ENCODE results near the gene THYN1. TPM values are rescaled to one million over a fixed set of nuclear protein-coding genes. Genes with fewer than 3 reads are reported as not detected.

Gene THYN1
- total and polyA plus RNA-seq, 2 of the 13 experiments (the other 11 are each of a cell fraction or from before 2014, with no cell fraction given): 36.1 to 87.6 TPM

DNA sequence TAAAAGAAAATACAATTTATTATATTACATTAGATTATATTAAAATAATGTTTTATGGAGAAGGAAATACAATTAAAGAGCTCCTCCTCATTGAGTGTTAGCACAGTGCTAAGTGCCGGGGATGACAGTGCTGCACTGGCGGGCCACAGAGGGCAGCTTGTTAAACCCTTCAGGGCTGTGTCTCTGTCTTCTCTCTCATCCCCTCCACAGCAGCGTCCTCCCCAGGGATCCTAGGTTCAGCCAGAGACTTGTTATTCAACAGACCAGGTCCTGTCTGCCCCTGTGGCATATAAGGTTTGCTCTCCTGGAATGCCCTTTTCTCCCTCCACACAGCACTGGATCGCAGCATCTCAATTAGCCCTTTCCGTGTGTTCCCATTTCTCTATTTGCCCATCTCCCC, 14.2 kb downstream of the THYN1 start:
- Histone ChIP-seq H3K4me1 (ENCODE audit: insufficient read depth, low read length) (peaks cover 16% of the 10 kb centered on the region), H3K9me3 (ENCODE audit: low read length) (no peaks in the 10 kb centered on the region), H2AFZ (ENCODE audit: low read length) (no peak overlapping the region), H3K27me3 (ENCODE audit: control insufficient read depth in 1 of 2, insufficient read depth in 2 of 2, low read length in 2 of 2) (no peaks in the 10 kb centered on the region), H3K36me3 (replicated peaks in 1 of 2; ENCODE audit: control insufficient read depth in 1 of 2, insufficient read depth in 2 of 2, low read length in 2 of 2) (peaks cover 5 to 11% of the 10 kb centered on the region in 2 experiments; a peak in 3 of 5 replicates), H3K79me2 (ENCODE audit: insufficient read depth, low read length) (no peaks in the 10 kb centered on the region), H3K9ac (ENCODE audit: insufficient read depth, low read depth, low read length) (no peak overlapping the region), H4K20me1 (ENCODE audit: insufficient read depth, low read length) (peaks cover 7% of the 10 kb centered on the region), H3K27ac (ENCODE audit: extremely low read length, insufficient read depth, low read length) (no peak overlapping the region), H3K4me2 (ENCODE audit: low read depth, low read length) (no peak overlapping the region), H3K4me3 (replicated peaks in 1 of 3; ENCODE audit: insufficient read depth in 1 of 3, low read depth in 2 of 3, low read length in 3 of 3) (no peak overlapping the region)
- ChIA-PET POLR2A (no interaction called here), CTCF (ENCODE audit: low intra/inter-chr PET ratio, low total read pairs) (no interaction called here)
- intact Hi-C loops (cut with micrococcal nuclease; ENCODE audit: unreplicated experiment): no loop called here
- BruUV-seq (replicated peaks): no TSS peak
- TF ChIP-seq ZC3H4 (CRISPR knock-in tag; IDR thresholded peaks at IDR 0.05; ENCODE audit: borderline replicate concordance) (no peak), ZNF224 (CRISPR knock-in tag; IDR thresholded peaks at IDR 0.05) (no peak), DZIP1 (CRISPR knock-in tag; IDR thresholded peaks at IDR 0.05) (no peak)
- no peak for ATAC-seq
- WGBS (ENCODE audit: low lambda C conversion rate): 99% methylated on average over 5 of the region's 5 CpGs
- no peak for FAIRE-seq
- in situ Hi-C loops (cut with HindIII; ENCODE audit: extremely low pct_ligation_motif_present, low pct_unique_long_range_greater_than_20kb): no loop called here
- no peak for DNase-seq (ENCODE audit: low spot score)

DNA sequence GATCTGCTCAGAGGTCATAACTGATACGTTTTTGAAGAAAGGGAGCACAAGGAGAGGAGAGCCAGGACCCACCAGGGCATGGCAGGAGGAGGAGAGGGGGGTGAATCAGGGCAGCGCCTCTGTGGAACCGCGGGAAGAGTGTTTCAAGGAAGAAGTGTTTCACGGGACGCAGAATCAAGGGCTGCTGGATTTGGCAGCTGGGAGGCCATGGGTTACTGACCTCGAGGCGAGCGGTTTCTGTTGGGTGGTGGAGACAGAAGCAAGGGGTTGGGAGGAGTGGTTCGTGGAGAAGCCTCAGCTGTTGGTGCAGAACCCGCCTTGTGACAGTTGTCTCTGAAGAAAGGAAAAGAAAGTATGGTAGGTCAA, 15.6 kb downstream of the THYN1 start:
- in situ Hi-C loops (cut with HindIII; ENCODE audit: extremely low pct_ligation_motif_present, low pct_unique_long_range_greater_than_20kb) (no loop called here), intact Hi-C loops (cut with micrococcal nuclease; ENCODE audit: unreplicated experiment) (no loop called here)
- peaks cover 19% of the 10 kb centered on the region for H3K4me1 ChIP-seq (ENCODE audit: insufficient read depth, low read length)
- H3K9ac ChIP-seq (ENCODE audit: insufficient read depth, low read depth, low read length): no peak overlapping the region
- H3K27me3 ChIP-seq (ENCODE audit: control insufficient read depth in 1 of 2, insufficient read depth in 2 of 2, low read length in 2 of 2): no peaks in the 10 kb centered on the region
- no TSS peak for BruUV-seq (replicated peaks)
- H3K27ac ChIP-seq (ENCODE audit: extremely low read length, insufficient read depth, low read length): no peak overlapping the region
- H3K36me3 ChIP-seq (replicated peaks in 1 of 2; ENCODE audit: control insufficient read depth in 1 of 2, insufficient read depth in 2 of 2, low read length in 2 of 2): peaks cover 4 to 5% of the 10 kb centered on the region in 2 experiments; a peak in 3 of 5 replicates
- no peak overlapping the region for H3K4me3 ChIP-seq (replicated peaks in 1 of 3; ENCODE audit: insufficient read depth in 1 of 3, low read depth in 2 of 3, low read length in 3 of 3)
- ATAC-seq (no peak), DNase-seq (ENCODE audit: low spot score) (no peak), FAIRE-seq (no peak)
- ChIA-PET POLR2A (no interaction called here), CTCF (ENCODE audit: low intra/inter-chr PET ratio, low total read pairs) (no interaction called here)
- WGBS (ENCODE audit: low lambda C conversion rate): 94% methylated on average over 11 of the region's 11 CpGs
- H4K20me1 ChIP-seq (ENCODE audit: insufficient read depth, low read length): peaks cover 7% of the 10 kb centered on the region
- H3K4me2 ChIP-seq (ENCODE audit: low read depth, low read length): no peak overlapping the region
- no peaks in the 10 kb centered on the region for H3K79me2 ChIP-seq (ENCODE audit: insufficient read depth, low read length)
- no peaks in the 10 kb centered on the region for H3K9me3 ChIP-seq (ENCODE audit: low read length)
- no peak overlapping the region for H2AFZ ChIP-seq (ENCODE audit: low read length)
- no peak for TF ChIP-seq NCOA2 (CRISPR knock-in tag; IDR thresholded peaks at IDR 0.05)
- no peak for TF ChIP-seq GFI1 (CRISPR knock-in tag; IDR thresholded peaks at IDR 0.05; ENCODE audit: borderline replicate concordance)
- no peak for TF ChIP-seq ZNF598 (CRISPR knock-in tag; IDR thresholded peaks at IDR 0.05; ENCODE audit: borderline replicate concordance)
- TF ChIP-seq HDAC1 (CRISPR knock-in tag; IDR thresholded peaks at IDR 0.05): no peak
- no peak for TF ChIP-seq MTF1 (CRISPR knock-in tag; IDR thresholded peaks at IDR 0.05)
- TF ChIP-seq ETV5 (CRISPR knock-in tag; IDR thresholded peaks at IDR 0.05; ENCODE audit: borderline replicate concordance): no peak
- TF ChIP-seq ZNF496 (CRISPR knock-in tag; IDR thresholded peaks at IDR 0.05; ENCODE audit: insufficient replicate concordance): no peak
- no peak for TF ChIP-seq LCORL (IDR thresholded peaks at IDR 0.05)
- TF ChIP-seq LCORL (CRISPR knock-in tag; IDR thresholded peaks at IDR 0.05): no peak
- TF ChIP-seq, protein P1, sequence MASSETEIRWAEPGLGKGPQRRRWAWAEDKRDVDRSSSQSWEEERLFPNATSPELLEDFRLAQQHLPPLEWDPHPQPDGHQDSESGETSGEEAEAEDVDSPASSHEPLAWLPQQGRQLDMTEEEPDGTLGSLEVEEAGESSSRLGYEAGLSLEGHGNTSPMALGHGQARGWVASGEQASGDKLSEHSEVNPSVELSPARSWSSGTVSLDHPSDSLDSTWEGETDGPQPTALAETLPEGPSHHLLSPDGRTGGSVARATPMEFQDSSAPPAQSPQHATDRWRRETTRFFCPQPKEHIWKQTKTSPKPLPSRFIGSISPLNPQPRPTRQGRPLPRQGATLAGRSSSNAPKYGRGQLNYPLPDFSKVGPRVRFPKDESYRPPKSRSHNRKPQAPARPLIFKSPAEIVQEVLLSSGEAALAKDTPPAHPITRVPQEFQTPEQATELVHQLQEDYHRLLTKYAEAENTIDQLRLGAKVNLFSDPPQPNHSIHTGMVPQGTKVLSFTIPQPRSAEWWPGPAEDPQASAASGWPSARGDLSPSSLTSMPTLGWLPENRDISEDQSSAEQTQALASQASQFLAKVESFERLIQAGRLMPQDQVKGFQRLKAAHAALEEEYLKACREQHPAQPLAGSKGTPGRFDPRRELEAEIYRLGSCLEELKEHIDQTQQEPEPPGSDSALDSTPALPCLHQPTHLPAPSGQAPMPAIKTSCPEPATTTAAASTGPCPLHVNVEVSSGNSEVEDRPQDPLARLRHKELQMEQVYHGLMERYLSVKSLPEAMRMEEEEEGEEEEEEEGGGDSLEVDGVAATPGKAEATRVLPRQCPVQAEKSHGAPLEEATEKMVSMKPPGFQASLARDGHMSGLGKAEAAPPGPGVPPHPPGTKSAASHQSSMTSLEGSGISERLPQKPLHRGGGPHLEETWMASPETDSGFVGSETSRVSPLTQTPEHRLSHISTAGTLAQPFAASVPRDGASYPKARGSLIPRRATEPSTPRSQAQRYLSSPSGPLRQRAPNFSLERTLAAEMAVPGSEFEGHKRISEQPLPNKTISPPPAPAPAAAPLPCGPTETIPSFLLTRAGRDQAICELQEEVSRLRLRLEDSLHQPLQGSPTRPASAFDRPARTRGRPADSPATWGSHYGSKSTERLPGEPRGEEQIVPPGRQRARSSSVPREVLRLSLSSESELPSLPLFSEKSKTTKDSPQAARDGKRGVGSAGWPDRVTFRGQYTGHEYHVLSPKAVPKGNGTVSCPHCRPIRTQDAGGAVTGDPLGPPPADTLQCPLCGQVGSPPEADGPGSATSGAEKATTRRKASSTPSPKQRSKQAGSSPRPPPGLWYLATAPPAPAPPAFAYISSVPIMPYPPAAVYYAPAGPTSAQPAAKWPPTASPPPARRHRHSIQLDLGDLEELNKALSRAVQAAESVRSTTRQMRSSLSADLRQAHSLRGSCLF (CRISPR knock-in tag; IDR thresholded peaks at IDR 0.05; ENCODE audit: borderline replicate concordance): no peak
